GM21576 (cell line): ENCODE results near the gene THTPA.

Experiments
- ATAC-seq: cut with Tn5 transposase; IDR thresholded peaks from one replicate; pipeline ENCODE4 v1.9.1; 2021; ENCODE audit warnings: mild to moderate bottlenecking, moderate library complexity; ENCODE audit not compliant: unreplicated experiment

Gene THTPA, protein sequence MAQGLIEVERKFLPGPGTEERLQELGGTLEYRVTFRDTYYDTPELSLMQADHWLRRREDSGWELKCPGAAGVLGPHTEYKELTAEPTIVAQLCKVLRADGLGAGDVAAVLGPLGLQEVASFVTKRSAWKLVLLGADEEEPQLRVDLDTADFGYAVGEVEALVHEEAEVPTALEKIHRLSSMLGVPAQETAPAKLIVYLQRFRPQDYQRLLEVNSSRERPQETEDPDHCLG

GRCh38 chr14:23555882-23556699, at the start of gene THTPA:
Gene THTPA, plus strand, starts transcription at chr14:23556271. Its CDS starts 487 bp downstream, at chr14:23556758.
- ATAC-seq, result peak; percentile 73

DNA sequence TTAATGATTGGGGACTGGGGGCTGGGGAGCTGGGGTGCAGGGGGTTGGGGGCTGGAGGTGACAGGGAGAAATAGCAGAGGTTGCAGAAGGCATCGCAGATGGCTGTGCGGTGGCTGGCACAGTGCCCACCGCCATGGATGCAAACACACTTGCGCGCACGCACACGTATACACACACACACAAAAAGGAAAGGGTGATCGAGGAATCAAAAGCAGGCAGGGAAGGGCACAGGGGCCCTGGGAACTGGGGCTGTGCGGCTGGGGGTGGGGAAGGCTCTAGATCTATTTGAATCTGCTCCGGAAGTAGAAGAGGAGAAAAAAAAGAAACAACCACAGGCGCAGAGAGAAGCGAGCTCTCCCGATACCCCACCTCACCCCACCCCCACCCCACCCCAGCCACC, 43.9 kb upstream of the THTPA start:
- ATAC-seq, result no peak

DNA sequence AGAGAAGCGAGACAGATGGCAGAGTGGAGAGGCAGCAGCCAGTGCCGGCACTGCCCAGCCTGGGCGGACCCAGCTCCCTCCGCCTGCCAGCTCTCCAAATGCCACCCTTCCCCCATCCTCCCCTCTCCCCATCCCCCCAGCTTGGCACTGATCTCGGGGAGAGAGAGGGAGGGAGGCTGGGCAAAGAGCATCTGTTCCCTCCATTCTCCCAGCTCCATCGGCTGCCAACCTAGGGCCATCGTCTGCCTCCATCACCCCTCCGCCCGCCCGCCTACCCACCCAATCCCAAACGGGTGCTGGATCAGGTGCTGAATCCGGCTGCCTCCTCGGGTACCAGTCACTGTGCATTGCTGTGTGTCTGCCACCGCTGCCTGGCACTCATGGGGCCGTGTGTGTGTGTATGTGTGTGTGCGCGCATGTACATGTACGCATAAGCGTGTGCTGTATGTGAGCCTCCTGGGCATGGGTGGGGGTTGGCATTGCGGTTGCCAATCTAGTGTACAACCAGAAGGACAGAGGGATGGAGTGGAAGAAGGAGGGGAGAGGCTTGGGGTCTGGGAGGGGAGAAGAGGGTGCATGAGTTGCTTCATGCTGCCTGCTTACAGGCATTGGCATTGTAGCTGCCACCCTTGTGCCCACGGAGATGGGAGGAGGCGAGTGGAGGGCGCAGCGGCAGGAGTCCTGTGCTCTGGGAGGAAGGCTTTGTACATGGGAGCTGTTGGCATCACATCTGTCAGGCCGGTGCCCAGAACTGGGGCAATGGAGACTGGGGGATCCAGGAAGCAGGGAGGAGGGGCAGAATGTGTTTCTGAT, 42.9 kb upstream of the THTPA start:
- ATAC-seq, result no peak

- no peak for ATAC-seq
These were observed 42.0 kb upstream of the THTPA start for GRCh38 chr14:23513818-23514643.

DNA sequence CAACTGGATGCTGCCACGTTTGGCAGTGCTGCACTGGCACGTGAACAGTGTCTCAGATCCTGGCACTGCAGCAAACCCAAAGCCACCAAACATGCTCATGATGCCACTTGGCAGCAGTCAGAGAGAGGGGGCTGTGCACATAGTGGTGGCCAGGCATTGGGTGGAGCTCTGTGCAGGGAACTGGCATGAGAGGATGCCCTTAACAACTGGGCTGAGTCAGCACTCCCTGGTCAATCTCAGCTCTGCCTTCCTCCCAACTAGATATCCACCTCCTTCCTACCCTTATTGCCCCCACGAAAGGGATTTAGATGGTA, 41.5 kb upstream of the THTPA start:
- no peak for ATAC-seq

- no peak for ATAC-seq
These were observed 38.3 kb upstream of the THTPA start for GRCh38 chr14:23517650-23518326.

DNA sequence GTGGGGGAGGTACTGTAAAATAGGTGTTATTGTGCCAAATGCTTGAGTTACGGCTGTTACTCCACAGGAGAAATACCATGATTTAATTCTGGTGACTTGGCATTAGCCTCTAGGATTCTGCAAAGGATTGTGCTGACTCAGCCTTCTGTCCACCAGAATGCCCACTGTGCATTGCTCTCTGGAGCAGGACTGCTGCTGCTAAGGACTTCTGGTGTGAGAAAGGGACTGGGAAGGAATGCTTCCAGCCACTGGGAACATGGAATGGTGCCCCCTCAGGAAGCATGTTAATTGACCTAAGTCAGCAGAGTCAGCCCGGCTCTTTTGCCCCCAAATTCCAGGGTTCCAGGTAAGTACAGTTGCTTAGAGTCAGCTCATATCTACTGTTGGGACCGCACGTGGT, 37.4 kb upstream of the THTPA start:
- no peak for ATAC-seq

GRCh38 chr14:23520899-23521533, 35.1 kb upstream of the THTPA start:
- no peak for ATAC-seq

- ATAC-seq, result no peak
These were observed 34.1 kb upstream of the THTPA start for GRCh38 chr14:23521785-23522640.

DNA sequence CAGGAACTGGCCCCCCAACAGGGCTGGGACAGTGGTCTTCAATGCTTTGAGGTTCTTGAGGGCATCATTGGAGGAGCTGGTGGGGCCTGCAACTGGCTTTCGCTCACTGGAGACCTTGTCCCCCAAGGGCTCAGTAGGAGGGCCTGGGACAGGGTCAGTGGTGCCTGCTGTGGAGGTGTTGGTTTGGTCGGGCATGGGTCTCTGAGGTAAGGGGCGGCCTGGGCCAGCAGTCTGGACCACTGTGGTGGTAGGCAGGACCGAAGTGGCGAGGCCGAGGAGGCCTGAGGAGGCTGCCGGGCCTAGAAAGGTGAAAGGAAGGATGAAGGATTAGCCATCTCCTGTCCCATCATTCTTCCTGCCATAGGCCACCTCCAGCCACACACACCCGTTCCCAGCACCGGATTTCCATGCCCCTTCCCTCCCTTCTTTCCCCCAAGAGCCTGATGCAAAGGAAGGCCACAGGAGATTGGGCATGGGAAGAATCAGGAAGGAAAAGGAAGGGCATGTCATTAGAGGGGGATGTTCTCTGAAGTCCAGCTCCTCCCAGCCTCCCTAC, 33.4 kb upstream of the THTPA start:
- no peak for ATAC-seq

DNA sequence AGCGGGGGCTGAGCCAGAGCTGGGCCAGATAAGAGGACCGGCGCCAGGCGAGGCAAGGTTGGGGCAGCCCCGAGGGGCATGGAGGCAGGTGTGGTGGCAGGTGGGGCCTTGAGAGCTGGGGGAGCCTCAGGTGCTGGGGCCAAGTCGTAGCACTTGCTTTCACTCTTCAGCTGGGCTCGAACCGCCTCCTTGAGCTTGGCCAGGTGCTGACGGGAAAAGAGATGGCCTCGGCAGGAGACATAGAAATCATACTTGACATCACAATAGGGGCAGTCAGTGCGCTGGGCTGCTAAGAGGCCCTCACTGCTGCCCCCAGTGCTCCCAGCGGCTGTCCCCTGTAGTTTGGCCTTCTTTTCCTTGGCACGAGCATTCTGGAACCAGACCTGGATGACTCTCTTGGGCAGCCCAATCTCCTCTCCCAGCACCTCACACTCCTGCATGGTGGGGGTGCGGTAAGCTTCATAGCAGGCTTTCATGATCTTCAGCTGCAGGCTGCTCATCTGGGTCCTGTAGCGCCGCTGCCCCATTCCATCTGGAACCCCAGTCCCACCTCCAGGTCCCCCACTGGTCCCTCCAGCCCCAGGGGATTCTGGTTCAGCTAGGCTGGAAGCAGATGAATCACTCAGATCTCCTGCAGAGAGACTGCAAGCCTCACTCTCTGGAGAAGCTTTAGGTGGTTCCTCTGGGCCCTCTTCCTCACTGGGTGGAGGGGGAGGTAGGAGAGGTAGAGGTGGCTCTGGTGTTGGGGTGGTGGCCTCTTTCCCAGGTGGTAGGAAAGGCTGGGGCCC, 32.6 kb upstream of the THTPA start:
- ATAC-seq, result no peak

GRCh38 chr14:23524954-23525353, 31.1 kb upstream of the THTPA start:
- no peak for ATAC-seq

DNA sequence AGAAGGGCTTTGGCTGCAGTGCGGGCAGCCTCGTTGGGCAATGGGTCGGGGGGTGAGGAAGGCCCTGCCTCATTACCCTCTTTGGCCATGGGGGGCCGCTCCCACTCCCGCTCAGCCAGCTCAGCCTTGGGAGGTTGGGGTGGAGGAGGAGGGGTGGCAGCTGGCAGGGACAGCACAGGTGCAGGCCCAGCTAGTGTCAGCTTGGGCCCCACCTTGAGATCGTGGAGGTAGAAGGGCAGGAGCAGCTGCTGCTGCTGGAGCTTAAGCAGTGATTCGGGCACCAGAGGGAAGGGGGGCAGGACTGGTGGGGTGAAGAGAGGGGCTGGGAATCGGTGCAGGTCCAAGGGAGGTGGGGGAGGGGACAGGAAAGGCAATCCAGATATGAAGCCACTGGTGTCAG, 30.5 kb upstream of the THTPA start:
- no peak for ATAC-seq

GRCh38 chr14:23528555-23528954, 27.5 kb upstream of the THTPA start:
- ATAC-seq, result no peak

DNA sequence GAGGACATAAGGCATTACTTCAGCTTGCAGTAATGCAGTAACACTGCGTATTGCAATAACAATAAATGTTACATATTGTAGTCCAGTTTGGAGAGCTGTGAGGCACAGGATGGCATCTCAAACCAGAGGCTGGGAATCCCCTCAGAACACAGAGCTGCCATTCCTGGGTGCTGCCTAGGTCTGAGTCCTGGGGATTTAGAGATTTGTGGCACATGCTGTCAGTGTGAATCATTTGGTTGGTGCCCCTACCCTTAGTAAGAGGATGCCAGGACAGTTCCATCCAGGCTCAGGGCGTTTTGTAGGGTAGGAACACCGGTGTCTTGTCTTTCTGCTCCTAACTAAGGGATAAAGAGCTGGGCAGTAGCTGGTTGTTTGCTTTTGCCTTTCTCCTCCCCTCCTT, 27.1 kb upstream of the THTPA start:
- ATAC-seq, result no peak

- no peak for ATAC-seq
These were observed 25.6 kb upstream of the THTPA start for GRCh38 chr14:23530375-23531055.

DNA sequence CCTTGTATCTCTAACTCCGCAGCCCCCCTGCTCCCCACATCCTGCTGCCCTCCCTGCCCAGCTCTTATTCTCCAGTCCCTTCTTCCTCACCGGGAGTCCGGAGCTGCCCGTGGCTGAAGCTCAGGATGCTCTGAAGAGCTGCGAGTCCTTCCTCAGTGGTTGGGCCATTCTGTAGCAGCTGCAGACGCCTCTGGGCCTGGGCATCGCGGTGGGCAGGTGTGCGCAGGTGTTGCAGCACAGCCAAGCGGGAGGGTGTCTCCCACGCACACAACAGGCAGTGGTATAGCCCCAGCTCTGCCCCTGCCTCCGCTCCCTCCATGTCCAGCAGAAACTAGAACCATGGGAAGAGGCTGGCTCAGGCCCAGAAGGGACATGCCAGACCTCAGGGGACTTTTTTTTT, 24.7 kb upstream of the THTPA start:
- no peak for ATAC-seq
